K562 (cell line): ENCODE measurements around the gene FGD6. TPM values are rescaled to one million over a fixed set of nuclear protein-coding genes. Genes with fewer than 3 reads are reported as not detected.

ENCODE experiments used
- EP300 ChIP-seq: IDR thresholded peaks from 2 replicates; pipeline ENCODE4 v1.6.1; 2012; ENCODE audit warnings: low read length, improper control_type of control experiment
- ETS1 ChIP-seq: conservative IDR thresholded peaks from 2 replicates; pipeline ENCODE4 v1.6.1; 2011; ENCODE audit warnings: low read depth, mild to moderate bottlenecking, low read length; ENCODE audit not compliant: control insufficient read depth
- ETV1 ChIP-seq: fragments of 450-650 bp; conservative IDR thresholded peaks from 2 replicates; pipeline ENCODE4 v1.6.1; 2016; ENCODE audit warnings: missing genetic modification characterization, control low read depth, low read depth, missing compliant biosample characterization
- KDM1A ChIP-seq, 2 experiments: fragments of 450-650 bp; IDR thresholded peaks; 2 replicates each; pipeline ENCODE4 v1.6.1; 2016; ENCODE audit warnings: mild to moderate bottlenecking in 2 of 2
- NCOA1 ChIP-seq: fragments of 450-650 bp; IDR thresholded peaks from 2 replicates; pipeline ENCODE4 v1.6.1; 2016; ENCODE audit warnings: low read depth
- NR4A1 ChIP-seq, 2 experiments: fragments of 250-450 bp in 1 of 2; fragments of 450-650 bp in 1 of 2; sonication (Bioruptor Pico) in 1 of 2; IDR thresholded peaks; 2 replicates each; pipeline versions ENCODE4 v1.4.0 to v1.6.1; 2016 to 2020; ENCODE audit warnings: mild to moderate bottlenecking in 2 of 2, missing compliant biosample characterization in 1 of 2, missing genetic modification characterization in 1 of 2, moderate library complexity in 1 of 2
- PML ChIP-seq: IDR thresholded peaks from 2 replicates; pipeline ENCODE4 v1.6.1; 2012; ENCODE audit warnings: low read length, inconsistent platforms
- POLR2G ChIP-seq: fragments of 200-400 bp; formaldehyde crosslinking; IDR thresholded peaks from 2 replicates; pipeline ENCODE4 v1.6.1; 2017; ENCODE audit warnings: low read depth, mild to moderate bottlenecking, antibody characterized with exemption, low read length, moderate library complexity
- PRDM10 ChIP-seq: fragments of 450-650 bp; IDR thresholded peaks from 2 replicates; pipeline ENCODE4 v1.6.1; 2018; ENCODE audit not compliant: partially characterized antibody
- RNF2 ChIP-seq: sonication (generic); IDR thresholded peaks from 2 replicates; pipeline ENCODE4 v1.6.1; 2016
- SIN3B ChIP-seq: fragments of 450-650 bp; IDR thresholded peaks from 2 replicates; pipeline ENCODE4 v1.6.1; 2017; ENCODE audit warnings: low read depth, mild to moderate bottlenecking, moderate library complexity
- SMARCA4 ChIP-seq: fragments of 450-650 bp; IDR thresholded peaks from 2 replicates; pipeline ENCODE4 v1.6.1; 2016
- STAT6 ChIP-seq: sonication (generic); formaldehyde crosslinking; IDR thresholded peaks from 2 replicates; pipeline ENCODE4 v1.8.1; 2023; ENCODE audit warnings: mild to moderate bottlenecking, missing genetic modification reagents
- TCF15 ChIP-seq: fragments of 250-450 bp; sonication (Bioruptor Pico); IDR thresholded peaks from 2 replicates; pipeline ENCODE4 v1.8.0; 2022; ENCODE audit warnings: moderate library complexity, mild to moderate bottlenecking, inconsistent platforms
- TFAP4 ChIP-seq: sonication (generic); formaldehyde crosslinking; IDR thresholded peaks from 2 replicates; pipeline ENCODE4 v1.8.0; 2022; ENCODE audit warnings: missing genetic modification reagents, mild to moderate bottlenecking, moderate library complexity, borderline replicate concordance
- ZFP91 ChIP-seq: sonication (generic); formaldehyde crosslinking; IDR thresholded peaks from 2 replicates; pipeline ENCODE4 v1.8.0; 2022; ENCODE audit warnings: mild to moderate bottlenecking, missing genetic modification reagents
- polyA plus RNA-seq, 8 experiments: library from polyadenylated mRNA; depleted of rRNA in 4 of 8; stranded (reverse) in 5 of 8; unstranded in 3 of 8; fragments of >200 nt; fragmentation: Nextera tagmentation in 2 of 8; fragmentation: Illumina TruSeq in 1 of 8; extraction: Ambion mirVana in 2 of 8; extraction: Trizol in 1 of 8; gene quantifications; 2 replicates each; pipeline versions ENCODE4 v1.2.1 to v1.2.3, GENCODE V29; 2011 to 2014; ENCODE audit warnings: inconsistent platforms in 1 of 8, missing spikeins in 1 of 8
- total RNA-seq, 7 experiments: library from RNA; depleted of rRNA in 6 of 7; stranded (reverse); fragments of >200 nt in 6 of 7; fragmentation: Illumina TruSeq in 2 of 7; extraction: Trizol in 2 of 7; gene quantifications; 2 replicates each; pipeline versions ENCODE4 v1.2.1 to v1.2.3, GENCODE V29; 2011 to 2021; ENCODE audit warnings: low replicate concordance in 1 of 7

FGD6 gene
- total and polyA plus RNA-seq, 9 of the 15 experiments (the other 6 are each of a cell fraction or from before 2014, with no cell fraction given), result 1.5 to 11.1 (median 5.8) TPM

GRCh38 chr12:95204141-95204866 is 13.0 kb downstream of the FGD6 start (continued):
- TF ChIP-seq TFAP4, result peak; percentile 74; the same call in 1 of the 2 replicates
- no peak for TF ChIP-seq SIN3B
- no peak for TF ChIP-seq NR4A1 (CRISPR knock-in tag; IDR thresholded peaks at IDR 0.05)
- TF ChIP-seq NR4A1 (tag; IDR thresholded peaks at IDR 0.05), result peak; percentile 62; the same call in 1 of the 2 replicates
- TF ChIP-seq SMARCA4, result peak; percentile 90
- TF ChIP-seq EP300, result peak; percentile 78
- 0 out of 2 replicates have a peak, but pooled peaks have one; percentile 28 for TF ChIP-seq PML
- TF ChIP-seq RNF2, result peak; percentile 52; the same call in 1 of the 2 replicates
- TF ChIP-seq KDM1A (IDR thresholded peaks at IDR 0.05), result peak; percentile 83 to 87
- TF ChIP-seq ETV1 (tag), result no peak
- peak; percentile 60 for TF ChIP-seq PRDM10
- TF ChIP-seq ZFP91 (CRISPR knock-in tag), result no peak
- no peak for TF ChIP-seq TCF15 (CRISPR knock-in tag)
- TF ChIP-seq STAT6 (CRISPR knock-in tag), result no peak
- TF ChIP-seq POLR2G, result 0 out of 2 replicates have a peak, but pooled peaks have one; percentile 15
- no peak for TF ChIP-seq ETS1
- peak; percentile 74 for TF ChIP-seq NCOA1
